ENCODE results near the gene RANBP6.

RANBP6 gene

DNA sequence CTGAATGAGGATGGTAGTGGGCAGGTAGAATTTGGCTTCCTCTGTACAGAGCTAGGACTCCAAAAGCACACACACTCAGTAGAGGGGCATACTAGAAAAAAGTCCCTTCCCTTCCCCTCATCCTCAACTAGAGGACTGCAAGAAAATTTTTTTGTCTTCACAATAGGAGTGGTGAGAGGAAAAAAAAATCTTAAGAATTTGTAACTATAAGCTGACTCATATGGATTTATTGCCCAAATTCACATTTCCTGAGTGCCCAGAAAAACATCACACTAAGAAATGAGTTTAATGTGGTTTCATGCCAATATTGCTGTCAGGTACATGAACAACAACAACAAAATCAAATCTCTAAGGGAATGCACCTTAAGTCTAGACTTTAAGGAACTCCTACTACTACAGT, 43.7 kb downstream of the RANBP6 start:
- no peak for DNase-seq (ENCODE audit: low spot score)
- in situ Hi-C loops (cut with MboI; ENCODE audit: low sequenced_read_pairs, unreplicated experiment): no loop called here
- TF ChIP-seq, protein P1, sequence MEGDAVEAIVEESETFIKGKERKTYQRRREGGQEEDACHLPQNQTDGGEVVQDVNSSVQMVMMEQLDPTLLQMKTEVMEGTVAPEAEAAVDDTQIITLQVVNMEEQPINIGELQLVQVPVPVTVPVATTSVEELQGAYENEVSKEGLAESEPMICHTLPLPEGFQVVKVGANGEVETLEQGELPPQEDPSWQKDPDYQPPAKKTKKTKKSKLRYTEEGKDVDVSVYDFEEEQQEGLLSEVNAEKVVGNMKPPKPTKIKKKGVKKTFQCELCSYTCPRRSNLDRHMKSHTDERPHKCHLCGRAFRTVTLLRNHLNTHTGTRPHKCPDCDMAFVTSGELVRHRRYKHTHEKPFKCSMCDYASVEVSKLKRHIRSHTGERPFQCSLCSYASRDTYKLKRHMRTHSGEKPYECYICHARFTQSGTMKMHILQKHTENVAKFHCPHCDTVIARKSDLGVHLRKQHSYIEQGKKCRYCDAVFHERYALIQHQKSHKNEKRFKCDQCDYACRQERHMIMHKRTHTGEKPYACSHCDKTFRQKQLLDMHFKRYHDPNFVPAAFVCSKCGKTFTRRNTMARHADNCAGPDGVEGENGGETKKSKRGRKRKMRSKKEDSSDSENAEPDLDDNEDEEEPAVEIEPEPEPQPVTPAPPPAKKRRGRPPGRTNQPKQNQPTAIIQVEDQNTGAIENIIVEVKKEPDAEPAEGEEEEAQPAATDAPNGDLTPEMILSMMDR (IDR thresholded peaks at IDR 0.05; ENCODE audit: borderline replicate concordance, control extremely low read depth, extremely low read depth, insufficient read depth, missing control alignments): no peak
